ENCODE measurements around the gene ZNF786. TPM values are rescaled to one million over a fixed set of nuclear protein-coding genes. Genes with fewer than 3 reads are reported as not detected.
"Not testable (repeated sequence)": the region's sequence is repeated elsewhere in the genome, so short reads cannot be mapped to it uniquely, and the experiment has no call there.

The ZNF786 gene
- total RNA-seq, 1 donor = 6.5 TPM

- Histone ChIP-seq H3K9me3 (ENCODE audit: low read depth, low read length) (no peaks in the 10 kb centered on the region), H3K4me2 (ENCODE audit: insufficient read depth, low read length) (no peak overlapping the region), H3K4me1 (ENCODE audit: insufficient read depth, low read length) (no peaks in the 10 kb centered on the region), H3K4me3 (ENCODE audit: insufficient read depth, low read length) (no peak overlapping the region), H3K79me2 (ENCODE audit: insufficient read depth, low read length) (peaks cover 11% of the 10 kb centered on the region), H3K36me3 (ENCODE audit: insufficient read depth, low read length) (no peaks in the 10 kb centered on the region), H2AFZ (ENCODE audit: low read length) (no peak overlapping the region), H3K27ac (ENCODE audit: low read depth, low read length) (no peak overlapping the region), H4K20me1 (ENCODE audit: insufficient read depth, low read length) (no peaks in the 10 kb centered on the region), H3K27me3 (ENCODE audit: insufficient read depth, low read length) (no peaks in the 10 kb centered on the region)
- TF ChIP-seq, protein P1, sequence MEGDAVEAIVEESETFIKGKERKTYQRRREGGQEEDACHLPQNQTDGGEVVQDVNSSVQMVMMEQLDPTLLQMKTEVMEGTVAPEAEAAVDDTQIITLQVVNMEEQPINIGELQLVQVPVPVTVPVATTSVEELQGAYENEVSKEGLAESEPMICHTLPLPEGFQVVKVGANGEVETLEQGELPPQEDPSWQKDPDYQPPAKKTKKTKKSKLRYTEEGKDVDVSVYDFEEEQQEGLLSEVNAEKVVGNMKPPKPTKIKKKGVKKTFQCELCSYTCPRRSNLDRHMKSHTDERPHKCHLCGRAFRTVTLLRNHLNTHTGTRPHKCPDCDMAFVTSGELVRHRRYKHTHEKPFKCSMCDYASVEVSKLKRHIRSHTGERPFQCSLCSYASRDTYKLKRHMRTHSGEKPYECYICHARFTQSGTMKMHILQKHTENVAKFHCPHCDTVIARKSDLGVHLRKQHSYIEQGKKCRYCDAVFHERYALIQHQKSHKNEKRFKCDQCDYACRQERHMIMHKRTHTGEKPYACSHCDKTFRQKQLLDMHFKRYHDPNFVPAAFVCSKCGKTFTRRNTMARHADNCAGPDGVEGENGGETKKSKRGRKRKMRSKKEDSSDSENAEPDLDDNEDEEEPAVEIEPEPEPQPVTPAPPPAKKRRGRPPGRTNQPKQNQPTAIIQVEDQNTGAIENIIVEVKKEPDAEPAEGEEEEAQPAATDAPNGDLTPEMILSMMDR (IDR thresholded peaks at IDR 0.05; ENCODE audit: extremely low read depth, low read depth, low read length) = no peak
- no peak for DNase-seq (ENCODE audit: insufficient read length, low spot score, missing footprints)
These were observed 2.7 kb upstream of the ZNF786 start for GRCh38 chr7:149093228-149093627.

GRCh38 chr7:149092244-149092643 lies 1.7 kb upstream of the ZNF786 start:
- not testable (repeated sequence) for H4K20me1 ChIP-seq (ENCODE audit: insufficient read depth, low read length); H2AFZ ChIP-seq (ENCODE audit: low read length); DNase-seq (ENCODE audit: insufficient read length, low spot score, missing footprints); H3K36me3 ChIP-seq (ENCODE audit: insufficient read depth, low read length); H3K4me3 ChIP-seq (ENCODE audit: insufficient read depth, low read length); H3K4me1 ChIP-seq (ENCODE audit: insufficient read depth, low read length); H3K9me3 ChIP-seq (ENCODE audit: low read depth, low read length); H3K27me3 ChIP-seq (ENCODE audit: insufficient read depth, low read length); H3K4me2 ChIP-seq (ENCODE audit: insufficient read depth, low read length); H3K27ac ChIP-seq (ENCODE audit: low read depth, low read length)
- peaks cover 18% of the 10 kb centered on the region for H3K79me2 ChIP-seq (ENCODE audit: insufficient read depth, low read length)

GRCh38 chr7:149087376-149087775 lies 3.1 kb downstream of the ZNF786 start:
- DNase-seq (ENCODE audit: insufficient read length, low spot score, missing footprints) = no peak
- TF ChIP-seq, protein P1 (IDR thresholded peaks at IDR 0.05; ENCODE audit: extremely low read depth, low read depth, low read length) = no peak
- H3K4me1 ChIP-seq (ENCODE audit: insufficient read depth, low read length) = no peaks in the 10 kb centered on the region

GRCh38 chr7:149085866-149086265 lies 4.7 kb downstream of the ZNF786 start:
- Histone ChIP-seq H3K4me2 (ENCODE audit: insufficient read depth, low read length) (no peak overlapping the region), H3K36me3 (ENCODE audit: insufficient read depth, low read length) (peaks cover 3% of the 10 kb centered on the region)
- no peak for DNase-seq (ENCODE audit: insufficient read length, low spot score, missing footprints)

More at GRCh38 chr7:149087376-149087775, 3.1 kb downstream of the ZNF786 start:
- H3K4me2 ChIP-seq (ENCODE audit: insufficient read depth, low read length) = no peak overlapping the region
- H3K27ac ChIP-seq (ENCODE audit: low read depth, low read length) = no peak overlapping the region
- no peaks in the 10 kb centered on the region for H4K20me1 ChIP-seq (ENCODE audit: insufficient read depth, low read length)
- H3K27me3 ChIP-seq (ENCODE audit: insufficient read depth, low read length) = no peaks in the 10 kb centered on the region
- no peak overlapping the region for H3K4me3 ChIP-seq (ENCODE audit: insufficient read depth, low read length)
- H2AFZ ChIP-seq (ENCODE audit: low read length) = no peak overlapping the region
- H3K79me2 ChIP-seq (ENCODE audit: insufficient read depth, low read length) = peaks cover 22% of the 10 kb centered on the region
- no peaks in the 10 kb centered on the region for H3K9me3 ChIP-seq (ENCODE audit: low read depth, low read length)
- H3K36me3 ChIP-seq (ENCODE audit: insufficient read depth, low read length) = peaks cover 3% of the 10 kb centered on the region

More at GRCh38 chr7:149085866-149086265, 4.7 kb downstream of the ZNF786 start:
- TF ChIP-seq, protein P1 (IDR thresholded peaks at IDR 0.05; ENCODE audit: extremely low read depth, low read depth, low read length) = no peak
- H3K27me3 ChIP-seq (ENCODE audit: insufficient read depth, low read length) = no peaks in the 10 kb centered on the region
- no peaks in the 10 kb centered on the region for H3K4me1 ChIP-seq (ENCODE audit: insufficient read depth, low read length)
- peaks cover 22% of the 10 kb centered on the region for H3K79me2 ChIP-seq (ENCODE audit: insufficient read depth, low read length)
- no peak overlapping the region for H3K4me3 ChIP-seq (ENCODE audit: insufficient read depth, low read length)
- no peaks in the 10 kb centered on the region for H4K20me1 ChIP-seq (ENCODE audit: insufficient read depth, low read length)
- H3K27ac ChIP-seq (ENCODE audit: low read depth, low read length) = no peak overlapping the region
- H2AFZ ChIP-seq (ENCODE audit: low read length) = no peak overlapping the region
- no peaks in the 10 kb centered on the region for H3K9me3 ChIP-seq (ENCODE audit: low read depth, low read length)
